Stimulated activated CD8-positive, alpha-beta memory T cell treated with anti-CD3 and anti-CD28 coated beads, Interleukin-7, amount 100 ng/mL, for 1 hour (primary cell): ENCODE measurements around the gene KCNK1.
"Not testable (repeated sequence)": the region's sequence is repeated elsewhere in the genome, so short reads cannot be mapped to it uniquely, and the experiment has no call there.

Source experiments
- DNase-seq, 2 donors: peaks; one replicate each; pipeline ENCODE4 v3.0.0-alpha.2; 2020; ENCODE audit warnings: low read depth in 2 of 2

The KCNK1 gene

GRCh38 chr1:233607252-233608119 is 6.4 kb upstream of the KCNK1 start:
- no peak for DNase-seq

- no peak for DNase-seq
Measured at GRCh38 chr1:233608988-233609387, 4.9 kb upstream of the KCNK1 start.

- no peak for DNase-seq
Measured at GRCh38 chr1:233609926-233610325, 4.0 kb upstream of the KCNK1 start.

- no peak for DNase-seq
Measured at GRCh38 chr1:233610628-233611027, 3.3 kb upstream of the KCNK1 start.

GRCh38 chr1:233611363-233611762 is 2.5 kb upstream of the KCNK1 start:
- DNase-seq = not testable (repeated sequence)

- no peak for DNase-seq
Measured at GRCh38 chr1:233614173-233614742, 352 bp downstream of the KCNK1 start.

- no peak for DNase-seq
Measured at GRCh38 chr1:233614743-233615521, 1.0 kb downstream of the KCNK1 start.

GRCh38 chr1:233615571-233615970 is 1.7 kb downstream of the KCNK1 start:
- DNase-seq = no peak

- DNase-seq = no peak
Measured at GRCh38 chr1:233617025-233617424, 3.1 kb downstream of the KCNK1 start.

- not testable (repeated sequence) for DNase-seq
Measured at GRCh38 chr1:233619414-233619813, 5.5 kb downstream of the KCNK1 start.

- DNase-seq = no peak
Measured at GRCh38 chr1:233620065-233620464, 6.2 kb downstream of the KCNK1 start.

- no peak for DNase-seq
Measured at GRCh38 chr1:233621923-233622322, 8.0 kb downstream of the KCNK1 start.

- DNase-seq = no peak
Measured at GRCh38 chr1:233624289-233624688, 10.4 kb downstream of the KCNK1 start.

GRCh38 chr1:233625087-233625486 is 11.2 kb downstream of the KCNK1 start:
- DNase-seq = no peak

- no peak for DNase-seq
Measured at GRCh38 chr1:233625510-233625981, 11.6 kb downstream of the KCNK1 start.

GRCh38 chr1:233627376-233627775 is 13.5 kb downstream of the KCNK1 start:
- no peak for DNase-seq

GRCh38 chr1:233627823-233628222 is 13.9 kb downstream of the KCNK1 start:
- DNase-seq = no peak

- no peak for DNase-seq
Measured at GRCh38 chr1:233629305-233629935, 15.5 kb downstream of the KCNK1 start.

- DNase-seq = no peak
Measured at GRCh38 chr1:233631810-233632405, 18.0 kb downstream of the KCNK1 start.

GRCh38 chr1:233632436-233632835 is 18.5 kb downstream of the KCNK1 start:
- no peak for DNase-seq

GRCh38 chr1:233635765-233636502 is 22.0 kb downstream of the KCNK1 start:
- no peak for DNase-seq
